H1 (cell line): ENCODE measurements around the gene NOS1AP. TPM values are rescaled to one million over a fixed set of nuclear protein-coding genes. Genes with fewer than 3 reads are reported as not detected.

Experiments used
- CTCF ChIA-PET: fragments of 300-600 bp; sonication (Branson Sonifier 250); formaldehyde crosslinking; loops from one replicate; lab custom pipeline; 2021; ENCODE audit not compliant: partially characterized antibody; lab: Charles Lee
- POLR2A ChIA-PET: fragments of 300-600 bp; sonication (Branson Sonifier 250); formaldehyde crosslinking; loops from one replicate; lab custom pipeline; 2021; ENCODE audit warnings: inconsistent platforms; ENCODE audit not compliant: partially characterized antibody; lab: Charles Lee
- DNase-seq, 2 experiments: peaks; one replicate each; pipeline versions ENCODE4 v3.0.0 to v3.0.0-alpha.2; 2010 to 2022; ENCODE audit warnings: low spot score in 2 of 2, low read depth in 1 of 2, mixed read lengths in 1 of 2
- FAIRE-seq: peaks from 2 replicates; lab custom pipeline; 2011; peaks lifted over from hg19 to GRCh38; lab: Jason Lieb, UNC
- H2AFZ ChIP-seq: 2 replicates; pipeline ENCODE4 v1.8.1; 2012; ENCODE audit warnings: low read length, inconsistent platforms
- H2AK5ac ChIP-seq: 2 replicates; pipeline ENCODE4 v1.6.1; 2013; ENCODE audit warnings: low read depth, low read length
- H2BK120ac ChIP-seq: replicated peaks from 2 replicates; pipeline ENCODE3; 2013; ENCODE audit warnings: low read depth, low read length, inconsistent platforms
- H2BK12ac ChIP-seq: 2 replicates; pipeline ENCODE4 v1.6.1; 2013; ENCODE audit warnings: low read depth, low read length
- H2BK15ac ChIP-seq: 2 replicates; pipeline ENCODE4 v1.6.1; 2013; ENCODE audit warnings: low read length
- H2BK20ac ChIP-seq: 2 replicates; pipeline ENCODE4 v1.6.1; 2013; ENCODE audit warnings: low read length
- H2BK5ac ChIP-seq: 2 replicates; pipeline ENCODE4 v1.6.1; 2013; ENCODE audit warnings: low read depth, low read length
- H3K14ac ChIP-seq: 2 replicates; pipeline ENCODE4 v1.6.1; 2013; ENCODE audit warnings: inconsistent platforms; ENCODE audit not compliant: insufficient read length
- H3K18ac ChIP-seq: 2 replicates; pipeline ENCODE4 v1.6.1; 2013; ENCODE audit warnings: low read length; ENCODE audit errors: extremely low read depth
- H3K23ac ChIP-seq: 2 replicates; pipeline ENCODE4 v1.6.1; 2013; ENCODE audit warnings: inconsistent platforms; ENCODE audit not compliant: insufficient read length
- H3K23me2 ChIP-seq: 2 replicates; pipeline ENCODE4 v1.6.1; 2013; ENCODE audit warnings: low read depth, low read length
- H3K27ac ChIP-seq: 2 replicates; pipeline ENCODE4 v1.6.1; 2011; ENCODE audit warnings: low read depth, low read length, inconsistent platforms
- H3K27me3 ChIP-seq, 4 experiments: replicated peaks in 1 of 4; 1 replicate in 1 of 4; 2 replicates in 3 of 4; pipeline versions ENCODE4 v1.6.1 to v1.8.1; 2011 to 2013; ENCODE audit warnings: low read length in 3 of 4, mild to moderate bottlenecking in 3 of 4, inconsistent platforms in 2 of 4, mixed read lengths in 2 of 4, moderate library complexity in 1 of 4; ENCODE audit not compliant: control insufficient read depth in 3 of 4, insufficient read depth in 3 of 4; ENCODE audit errors: extremely low read depth in 1 of 4
- H3K36me3 ChIP-seq, 4 experiments: 2 replicates each; pipeline versions ENCODE4 v1.6.1 to v1.8.1; 2011 to 2013; ENCODE audit warnings: mild to moderate bottlenecking in 4 of 4, low read length in 3 of 4, moderate library complexity in 2 of 4, control low read depth in 1 of 4, inconsistent platforms in 1 of 4; ENCODE audit not compliant: insufficient read depth in 4 of 4, control insufficient read depth in 2 of 4
- H3K4ac ChIP-seq: replicated peaks from 2 replicates; pipeline ENCODE3; 2013; ENCODE audit warnings: low read length, low read depth, mixed read lengths, inconsistent platforms; ENCODE audit not compliant: insufficient read length
- H3K4me1 ChIP-seq, 4 experiments: replicated peaks in 1 of 4; 1 replicate in 1 of 4; 2 replicates in 3 of 4; pipeline versions ENCODE4 v1.6.1 to v1.8.1; 2011 to 2013; ENCODE audit warnings: low read length in 3 of 4, inconsistent platforms in 2 of 4, mixed read lengths in 1 of 4; ENCODE audit not compliant: insufficient read depth in 4 of 4, control insufficient read depth in 3 of 4
- H3K4me2 ChIP-seq, 2 experiments: 2 replicates each; pipeline versions ENCODE4 v1.6.1 to v1.8.1; 2011 to 2013; ENCODE audit warnings: low read depth in 2 of 2, low read length in 2 of 2, control low read depth in 1 of 2, inconsistent platforms in 1 of 2, mild to moderate bottlenecking in 1 of 2; ENCODE audit not compliant: insufficient read depth in 1 of 2
- H3K4me3 ChIP-seq, 4 experiments: fragments of 200-600, 300-600 bp in 1 of 4; sonication (generic), shearing (Covaris generic), sonication (Bioruptor Twin) in 1 of 4; 2 replicates each; pipeline versions ENCODE4 v1.5.1 to v1.8.1; 2011 to 2016; ENCODE audit warnings: low read length in 4 of 4, low read depth in 3 of 4, control low read depth in 2 of 4, inconsistent platforms in 2 of 4, mild to moderate bottlenecking in 2 of 4, mixed read lengths in 1 of 4, moderate library complexity in 1 of 4; ENCODE audit not compliant: insufficient read depth in 2 of 4; ENCODE audit errors: extremely low read depth in 1 of 4
- H3K56ac ChIP-seq: replicated peaks from 2 replicates; pipeline ENCODE3; 2013; ENCODE audit warnings: low read depth, mild to moderate bottlenecking, mixed read lengths, low read length, inconsistent platforms; ENCODE audit not compliant: insufficient read length
- H3K79me1 ChIP-seq: 2 replicates; pipeline ENCODE4 v1.6.1; 2013; ENCODE audit warnings: low read depth, low read length, control low read depth
- H3K79me2 ChIP-seq, 2 experiments: 2 replicates each; pipeline versions ENCODE4 v1.6.1 to v1.8.1; 2012 to 2013; ENCODE audit warnings: low read length in 2 of 2, mild to moderate bottlenecking in 2 of 2, inconsistent platforms in 1 of 2; ENCODE audit not compliant: insufficient read depth in 2 of 2, control insufficient read depth in 1 of 2
- H3K9ac ChIP-seq, 4 experiments: replicated peaks in 1 of 4; 1 replicate in 1 of 4; 2 replicates in 3 of 4; pipeline versions ENCODE4 v1.6.1 to v1.8.1; 2011 to 2013; ENCODE audit warnings: low read depth in 3 of 4, low read length in 3 of 4, control low read depth in 2 of 4, mild to moderate bottlenecking in 2 of 4, moderate library complexity in 2 of 4, inconsistent platforms in 1 of 4; ENCODE audit errors: extremely low read depth in 1 of 4
- H3K9me3 ChIP-seq, 2 experiments: 2 replicates each; pipeline versions ENCODE4 v1.6.1 to v1.8.1; 2012 to 2013; ENCODE audit warnings: mild to moderate bottlenecking in 2 of 2, moderate library complexity in 2 of 2, control low read depth in 1 of 2, inconsistent platforms in 1 of 2, low read depth in 1 of 2, low read length in 1 of 2, mixed read lengths in 1 of 2; ENCODE audit not compliant: insufficient read depth in 2 of 2
- H4K20me1 ChIP-seq, 2 experiments: replicated peaks in 1 of 2; 2 replicates each; pipeline versions ENCODE3 to v1.8.1; 2011 to 2013; ENCODE audit warnings: inconsistent platforms in 2 of 2, low read length in 2 of 2, mild to moderate bottlenecking in 1 of 2; ENCODE audit not compliant: insufficient read depth in 2 of 2, control insufficient read depth in 1 of 2
- H4K5ac ChIP-seq: 2 replicates; pipeline ENCODE4 v1.6.1; 2013; ENCODE audit warnings: low read length, low read depth, mixed read lengths, inconsistent platforms; ENCODE audit not compliant: insufficient read length
- H4K8ac ChIP-seq: 2 replicates; pipeline ENCODE4 v1.8.0; 2013; ENCODE audit warnings: mild to moderate bottlenecking, moderate library complexity, low read length, inconsistent platforms; ENCODE audit not compliant: insufficient read depth; ENCODE audit errors: extremely low read depth
- H4K91ac ChIP-seq: replicated peaks from 2 replicates; pipeline ENCODE3; 2013; ENCODE audit warnings: low read length, mixed read lengths, inconsistent platforms; ENCODE audit not compliant: insufficient read length
- BACH1 ChIP-seq: IDR thresholded peaks from 2 replicates; pipeline ENCODE4 v1.6.1; 2012; ENCODE audit warnings: low read length, improper control_type of control experiment
- BCL11A ChIP-seq, 2 experiments: IDR thresholded peaks; one replicate each; pipeline ENCODE4 v1.6.1; 2011; ENCODE audit warnings: low read depth in 2 of 2, low read length in 2 of 2, mild to moderate bottlenecking in 2 of 2
- BRCA1 ChIP-seq: IDR thresholded peaks from 2 replicates; pipeline ENCODE4 v1.6.1; 2012; ENCODE audit warnings: low read depth, low read length, improper control_type of control experiment
- CBX5 ChIP-seq: fragments of 300-800, 300-1000 bp; sonication (generic); IDR thresholded peaks from 2 replicates; pipeline ENCODE4 v1.7.1; 2016; ENCODE audit warnings: antibody characterized with exemption, low read length, low read depth
- EP300 ChIP-seq, 2 experiments: IDR thresholded peaks; 1 replicate in 1 of 2; 2 replicates in 1 of 2; pipeline ENCODE4 v1.6.1; 2011 to 2012; ENCODE audit warnings: low read depth in 2 of 2, low read length in 2 of 2, mild to moderate bottlenecking in 2 of 2, borderline replicate concordance in 1 of 2, inconsistent platforms in 1 of 2, moderate library complexity in 1 of 2
- EZH2 ChIP-seq: fragments of 200-600 bp; sonication (generic); IDR thresholded peaks from 2 replicates; pipeline ENCODE4 v1.7.1; 2012; ENCODE audit warnings: low read depth, mild to moderate bottlenecking, moderate library complexity, low read length, inconsistent platforms; ENCODE audit not compliant: severe bottlenecking
- HDAC2 ChIP-seq, 2 experiments: fragments of 300-600 bp in 1 of 2; sonication (generic) in 1 of 2; IDR thresholded peaks; 2 replicates each; pipeline ENCODE4 v1.6.1; 2011 to 2012; ENCODE audit warnings: low read depth in 2 of 2, low read length in 2 of 2, mild to moderate bottlenecking in 2 of 2, moderate library complexity in 2 of 2, borderline replicate concordance in 1 of 2, inconsistent platforms in 1 of 2
- KDM4A ChIP-seq: IDR thresholded peaks from one replicate; pipeline ENCODE4 v1.7.1; 2012; ENCODE audit warnings: low read depth, mild to moderate bottlenecking, moderate library complexity, low read length, inconsistent platforms; ENCODE audit not compliant: severe bottlenecking
- MAFK ChIP-seq: IDR thresholded peaks from 2 replicates; pipeline ENCODE4 v1.6.1; 2012; ENCODE audit warnings: low read depth, mild to moderate bottlenecking, improper control_type of control experiment, low read length
- RFX5 ChIP-seq: IDR thresholded peaks from 2 replicates; pipeline ENCODE4 v1.6.1; 2011; ENCODE audit warnings: low read depth, low read length, improper control_type of control experiment, borderline replicate concordance
- RNF2 ChIP-seq: fragments of 200-900, 300-1000 bp; sonication (generic); IDR thresholded peaks from 2 replicates; pipeline ENCODE4 v1.7.1; 2016; ENCODE audit warnings: borderline replicate concordance, low read depth, mild to moderate bottlenecking, antibody characterized with exemption, low read length; ENCODE audit not compliant: poor library complexity, severe bottlenecking; ENCODE audit errors: missing control alignments
- SIRT6 ChIP-seq: IDR thresholded peaks from one replicate; pipeline ENCODE4 v1.7.1; 2012; ENCODE audit warnings: low read length, inconsistent platforms
- SP4 ChIP-seq: IDR thresholded peaks from 2 replicates; pipeline ENCODE4 v1.6.1; 2012; ENCODE audit warnings: low read length, inconsistent platforms
- SUZ12 ChIP-seq: fragments of 200-600 bp; sonication (generic); IDR thresholded peaks from 2 replicates; pipeline ENCODE4 v1.6.1; 2012; ENCODE audit warnings: mild to moderate bottlenecking, inconsistent platforms, low read length, moderate library complexity, mixed read lengths
- WGBS, 2 experiments: shearing (Covaris generic) in 1 of 2; methylation state at CpG; one replicate each; pipeline versions ENCODE4 v1.1.6 to v1.1.7; 2013 to 2015; ENCODE audit warnings: low lambda C conversion rate in 2 of 2, mixed read lengths in 2 of 2, inconsistent platforms in 1 of 2, low coverage in 1 of 2, missing lambda C conversion rate in 1 of 2; ENCODE audit not compliant: insufficient replicate concordance in 2 of 2, insufficient coverage in 1 of 2, insufficient read length in 1 of 2; ENCODE audit errors: extremely low coverage in 1 of 2, missing lambda C conversion rate in 1 of 2; 5-methylcytosine and 5-hydroxymethylcytosine counted together
- polyA plus RNA-seq, 7 experiments: library from polyadenylated mRNA; depleted of rRNA in 3 of 7; stranded (reverse) in 5 of 7; unstranded in 2 of 7; fragments of >200 nt in 5 of 7; fragments of 200-250 nt in 2 of 7; gene quantifications; 1 replicate in 5 of 7; 2 replicates in 1 of 7; 4 replicates in 1 of 7; pipeline versions ENCODE4 v1.2.1 to v1.2.3, GENCODE V29; 2011 to 2013; ENCODE audit warnings: missing spikeins in 2 of 7, mixed read lengths in 2 of 7
- total RNA-seq: library from RNA; stranded (reverse); fragmentation: NEBNext Ultra II Directional; extraction: Animal tissue kit (Norgen Biotek cat#: 25700); gene quantifications from 2 replicates; pipeline ENCODE4 v1.2.1, GENCODE V29; 2021

NOS1AP gene
- total and polyA plus RNA-seq, 2 of the 8 experiments (the other 6 are each of a cell fraction or from before 2014, with no cell fraction given) = 2.4 to 12.1 TPM

GRCh38 chr1:162366149-162366548 lies 296.7 kb downstream of the NOS1AP start:
- Histone ChIP-seq H3K4me2 (no peak overlapping the region), H4K91ac (no peak overlapping the region), H4K20me1 (peaks cover 0 to 2% of the 10 kb centered on the region in 2 experiments), H3K9me3 (no peaks in the 10 kb centered on the region), H3K79me1 (no peaks in the 10 kb centered on the region), H2AK5ac (no peak overlapping the region), H2BK15ac (no peak overlapping the region), H3K36me3 (peaks cover 0 to 6% (median 1%) of the 10 kb centered on the region in 4 experiments; a peak in 1 of 8 replicates), H3K56ac (no peak overlapping the region), H3K9ac (no peak overlapping the region), H3K23ac (no peak overlapping the region), H2BK120ac (no peak overlapping the region), H2BK12ac (no peak overlapping the region), H4K8ac (no peak overlapping the region), H3K18ac (no peak overlapping the region), H3K4me1 (no peaks in the 10 kb centered on the region), H2BK5ac (no peak overlapping the region), H3K4me3 (no peak overlapping the region), H2AFZ (no peak overlapping the region), H3K23me2 (no peaks in the 10 kb centered on the region), H3K4ac (no peak overlapping the region), H3K27me3 (no peaks in the 10 kb centered on the region), H4K5ac (no peak overlapping the region), H3K27ac (no peak overlapping the region), H3K79me2 (no peaks in the 10 kb centered on the region), H3K14ac (no peak overlapping the region), H2BK20ac (no peak overlapping the region)
- 73% methylated on average over 4 of the region's 4 CpGs; no CpG with 5 or more reads in 1 of the 2 experiments for whole genome bisulfite sequencing, 2 experiments
- POLR2A ChIA-PET = no interaction called here
- DNase-seq = no peak
- CTCF ChIA-PET = interaction anchor here (0.6 to 4.1 kb wide), 7 partner anchors 10 to 302 kb away, joined by 3 to 31 read pairs (median 3); partner anchors contain the start of gene C1orf226
- no peak for FAIRE-seq
- TF ChIP-seq EP300 (IDR thresholded peaks at IDR 0.05; ENCODE audit: borderline replicate concordance in 1 of 2, low read depth in 2 of 2, low read length in 2 of 2) (no peak), BCL11A (IDR thresholded peaks at IDR 0.05; ENCODE audit: low read depth in 2 of 2, low read length in 2 of 2) (no peak), SIRT6 (no peak), BACH1 (no peak), SP4 (no peak), KDM4A (no peak), RFX5 (no peak), EZH2 (no peak), CBX5 (no peak), SUZ12 (no peak), HDAC2 (IDR thresholded peaks at IDR 0.05; ENCODE audit: borderline replicate concordance in 1 of 2, low read depth in 2 of 2, low read length in 2 of 2) (no peak), MAFK (no peak), BRCA1 (no peak), RNF2 (no peak)
